ENCODE data around the gene LIG4.

DNA sequence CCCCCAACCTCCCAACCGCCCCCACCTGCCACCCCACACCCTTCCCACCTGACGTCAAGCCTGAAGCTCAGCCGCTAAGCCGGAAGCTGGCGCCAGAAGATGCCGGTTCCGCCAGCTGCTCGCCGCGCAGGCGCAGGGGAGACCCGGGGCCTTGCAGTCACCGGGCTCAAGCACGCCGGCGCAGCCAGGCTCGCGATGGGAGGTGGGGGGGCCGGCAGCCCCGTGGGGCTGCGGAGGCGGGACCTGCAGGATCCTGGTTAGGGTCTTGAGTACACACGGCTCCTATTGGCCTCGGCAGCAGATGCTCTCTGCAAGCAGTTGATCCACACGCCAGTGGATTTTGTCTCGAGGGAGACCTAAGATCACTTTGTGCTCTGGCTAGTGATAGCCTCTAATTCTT lies at the start of gene LIG4:
- no peak for TF ChIP-seq RFX5 (IDR thresholded peaks at IDR 0.05; ENCODE audit: low read length)
- TF ChIP-seq, protein P1, sequence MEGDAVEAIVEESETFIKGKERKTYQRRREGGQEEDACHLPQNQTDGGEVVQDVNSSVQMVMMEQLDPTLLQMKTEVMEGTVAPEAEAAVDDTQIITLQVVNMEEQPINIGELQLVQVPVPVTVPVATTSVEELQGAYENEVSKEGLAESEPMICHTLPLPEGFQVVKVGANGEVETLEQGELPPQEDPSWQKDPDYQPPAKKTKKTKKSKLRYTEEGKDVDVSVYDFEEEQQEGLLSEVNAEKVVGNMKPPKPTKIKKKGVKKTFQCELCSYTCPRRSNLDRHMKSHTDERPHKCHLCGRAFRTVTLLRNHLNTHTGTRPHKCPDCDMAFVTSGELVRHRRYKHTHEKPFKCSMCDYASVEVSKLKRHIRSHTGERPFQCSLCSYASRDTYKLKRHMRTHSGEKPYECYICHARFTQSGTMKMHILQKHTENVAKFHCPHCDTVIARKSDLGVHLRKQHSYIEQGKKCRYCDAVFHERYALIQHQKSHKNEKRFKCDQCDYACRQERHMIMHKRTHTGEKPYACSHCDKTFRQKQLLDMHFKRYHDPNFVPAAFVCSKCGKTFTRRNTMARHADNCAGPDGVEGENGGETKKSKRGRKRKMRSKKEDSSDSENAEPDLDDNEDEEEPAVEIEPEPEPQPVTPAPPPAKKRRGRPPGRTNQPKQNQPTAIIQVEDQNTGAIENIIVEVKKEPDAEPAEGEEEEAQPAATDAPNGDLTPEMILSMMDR (IDR thresholded peaks at IDR 0.05), result no peak
- TF ChIP-seq YY1 (IDR thresholded peaks at IDR 0.05; ENCODE audit: low read depth), result no peak
- TF ChIP-seq JUND (IDR thresholded peaks at IDR 0.05), result no peak
- no peak for TF ChIP-seq RCOR1 (IDR thresholded peaks at IDR 0.05; ENCODE audit: low read length)
